PC-3 (cell line): ENCODE data around the gene RNF212B. TPM values are rescaled to one million over a fixed set of nuclear protein-coding genes. Genes with fewer than 3 reads are reported as not detected.
"Not testable (repeated sequence)": the region's sequence is repeated elsewhere in the genome, so short reads cannot be mapped to it uniquely, and the experiment has no call there.

ENCODE experiments used
- ATAC-seq: fragments of 200-7000 bp; cut with Tn5 transposase; 2 replicates; pipeline ENCODE4 v1.9.1; 2020; ENCODE audit warnings: mild to moderate bottlenecking, moderate library complexity
- BruUV-seq: library from RNA; stranded (reverse); fragments of 400-500 nt; replicated peaks from 2 replicates; lab custom pipeline; 2021; lab: Mats Ljungman, UMichigan
- CTCF ChIA-PET: fragments of 300-600 bp; sonication (Branson Sonifier 250); formaldehyde crosslinking; loops from one replicate; lab custom pipeline; 2022; ENCODE audit warnings: antibody characterized with exemption; lab: Charles Lee
- POLR2A ChIA-PET: fragments of 300-600 bp; sonication (Branson Sonifier 250); formaldehyde crosslinking; loops from one replicate; lab custom pipeline; 2022; ENCODE audit warnings: antibody characterized with exemption; ENCODE audit not compliant: unreplicated experiment; lab: Charles Lee
- DNase-seq: peaks from one replicate; pipeline ENCODE4 v3.0.0-alpha.2; 2015
- H2AFZ ChIP-seq: fragments of 300-600 bp; sonication (generic); 2 replicates; pipeline ENCODE4 v1.6.0; 2016; ENCODE audit warnings: antibody characterized with exemption, low read length
- H3F3A ChIP-seq: fragments of 300-600 bp; sonication (generic); one replicate; pipeline ENCODE4 v1.6.0; 2017; ENCODE audit warnings: antibody characterized with exemption, low read length, control low read depth, mild to moderate bottlenecking; ENCODE audit not compliant: unreplicated experiment
- H3K27ac ChIP-seq: fragments of 300-600 bp; sonication (generic); 2 replicates; pipeline ENCODE4 v1.5.1; 2016; ENCODE audit warnings: mild to moderate bottlenecking, low read length
- H3K27me3 ChIP-seq: fragments of 300-600 bp; sonication (generic); 2 replicates; pipeline ENCODE4 v1.6.1; 2016; ENCODE audit warnings: low read length, mixed read lengths
- H3K36me3 ChIP-seq: fragments of 300-600 bp; sonication (generic); 2 replicates; pipeline ENCODE4 v1.6.1; 2016; ENCODE audit warnings: low read depth, mixed run types, low read length, mixed read lengths
- H3K4me1 ChIP-seq: fragments of 300-600 bp; sonication (generic); 2 replicates; pipeline ENCODE4 v1.5.1; 2016; ENCODE audit warnings: low read length; ENCODE audit not compliant: insufficient read depth
- H3K4me2 ChIP-seq: fragments of 300-600 bp; sonication (generic); 2 replicates; pipeline ENCODE4 v1.6.0; 2016; ENCODE audit warnings: low read length
- H3K4me3 ChIP-seq: fragments of 300-600 bp; sonication (generic); 2 replicates; pipeline ENCODE4 v1.5.1; 2016; ENCODE audit warnings: mild to moderate bottlenecking, low read length, mixed read lengths
- H3K79me2 ChIP-seq: fragments of 300-600 bp; sonication (generic); 2 replicates; pipeline ENCODE4 v1.6.1; 2017; ENCODE audit warnings: low read length, mixed read lengths
- H3K9ac ChIP-seq: fragments of 300-600 bp; sonication (generic); 2 replicates; pipeline ENCODE4 v1.6.0; 2016; ENCODE audit warnings: mild to moderate bottlenecking, low read length
- H3K9me2 ChIP-seq: fragments of 300-600 bp; sonication (generic); replicated peaks from 2 replicates; pipeline ENCODE4 v1.6.1; 2016; ENCODE audit warnings: mixed run types, low read length, mixed read lengths
- H3K9me3 ChIP-seq: fragments of 300-600 bp; sonication (generic); 2 replicates; pipeline ENCODE4 v1.6.1; 2016; ENCODE audit warnings: low read length, mixed read lengths
- H4K20me1 ChIP-seq: fragments of 300-600 bp; sonication (generic); 2 replicates; pipeline ENCODE4 v1.6.1; 2016; ENCODE audit warnings: low read length, mixed read lengths
- EZH2 ChIP-seq: fragments of 300-600 bp; sonication (generic); IDR thresholded peaks from one replicate; pipeline ENCODE4 v1.6.1; 2017; ENCODE audit warnings: antibody characterized with exemption, mild to moderate bottlenecking, low read length; ENCODE audit not compliant: unreplicated experiment
- EZH2phosphoT487 ChIP-seq: fragments of 300-600 bp; sonication (generic); IDR thresholded peaks from 2 replicates; pipeline ENCODE4 v1.6.1; 2018; ENCODE audit warnings: mild to moderate bottlenecking, antibody characterized with exemption, low read length, borderline replicate concordance
- intact Hi-C: fragments of 100-400 bp; cut with micrococcal nuclease; formaldehyde crosslinking; loops from 2 replicates; pipeline ENCODE4 v1.9.0; 2023
- total RNA-seq: library from RNA; depleted of rRNA; stranded (reverse); fragments of >200 nt; gene quantifications from 2 replicates; pipeline ENCODE4 v1.2.3, GENCODE V29; 2014
- TF ChIP-seq, protein P1 (sequence below): fragments of 300-600 bp; sonication (generic); conservative IDR thresholded peaks from 2 replicates; pipeline ENCODE4 v1.5.1; 2017; ENCODE audit warnings: antibody characterized with exemption, low read depth, mild to moderate bottlenecking, low read length

Gene RNF212B
- total RNA-seq, 1 experiment from 2014 or later: not detected

DNA sequence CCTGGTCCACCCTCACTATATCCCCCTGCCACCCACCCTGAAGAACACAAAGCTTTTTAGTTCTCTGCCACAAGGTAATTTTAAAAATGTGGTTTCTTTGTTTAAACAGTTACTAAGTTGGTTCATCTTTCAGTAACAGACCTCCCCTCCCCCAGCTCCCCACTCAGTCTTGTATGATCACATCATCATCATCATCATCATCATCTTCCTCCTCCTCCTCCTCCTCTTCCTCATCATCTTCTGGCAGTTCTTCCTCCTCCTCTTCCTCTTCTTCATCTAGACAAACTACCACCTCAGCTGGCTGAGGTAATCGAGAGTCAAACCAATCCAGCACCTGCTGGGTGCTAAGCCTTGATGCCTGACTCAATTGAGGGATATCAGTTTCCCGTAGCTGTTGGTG is 37.7 kb downstream of the RNF212B start:
- Histone ChIP-seq H3K4me3 (no peak overlapping the region), H3K79me2 (no peaks in the 10 kb centered on the region), H2AFZ (no peak overlapping the region), H3K4me2 (no peak overlapping the region), H3K27me3 (no peaks in the 10 kb centered on the region), H3K27ac (no peak overlapping the region), H3K9me2 (no peaks in the 10 kb centered on the region), H3F3A (no peaks in the 10 kb centered on the region), H3K9ac (no peak overlapping the region), H4K20me1 (no peaks in the 10 kb centered on the region), H3K4me1 (no peaks in the 10 kb centered on the region), H3K9me3 (no peaks in the 10 kb centered on the region), H3K36me3 (no peaks in the 10 kb centered on the region)
- CTCF ChIA-PET: no interaction called here
- POLR2A ChIA-PET: no interaction called here
- no peak for TF ChIP-seq EZH2
- TF ChIP-seq EZH2phosphoT487: no peak
- TF ChIP-seq, protein P1, sequence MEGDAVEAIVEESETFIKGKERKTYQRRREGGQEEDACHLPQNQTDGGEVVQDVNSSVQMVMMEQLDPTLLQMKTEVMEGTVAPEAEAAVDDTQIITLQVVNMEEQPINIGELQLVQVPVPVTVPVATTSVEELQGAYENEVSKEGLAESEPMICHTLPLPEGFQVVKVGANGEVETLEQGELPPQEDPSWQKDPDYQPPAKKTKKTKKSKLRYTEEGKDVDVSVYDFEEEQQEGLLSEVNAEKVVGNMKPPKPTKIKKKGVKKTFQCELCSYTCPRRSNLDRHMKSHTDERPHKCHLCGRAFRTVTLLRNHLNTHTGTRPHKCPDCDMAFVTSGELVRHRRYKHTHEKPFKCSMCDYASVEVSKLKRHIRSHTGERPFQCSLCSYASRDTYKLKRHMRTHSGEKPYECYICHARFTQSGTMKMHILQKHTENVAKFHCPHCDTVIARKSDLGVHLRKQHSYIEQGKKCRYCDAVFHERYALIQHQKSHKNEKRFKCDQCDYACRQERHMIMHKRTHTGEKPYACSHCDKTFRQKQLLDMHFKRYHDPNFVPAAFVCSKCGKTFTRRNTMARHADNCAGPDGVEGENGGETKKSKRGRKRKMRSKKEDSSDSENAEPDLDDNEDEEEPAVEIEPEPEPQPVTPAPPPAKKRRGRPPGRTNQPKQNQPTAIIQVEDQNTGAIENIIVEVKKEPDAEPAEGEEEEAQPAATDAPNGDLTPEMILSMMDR: no peak
- ATAC-seq (no peak), DNase-seq (no peak)
- BruUV-seq: no TSS peak
- intact Hi-C loops: no loop called here

DNA sequence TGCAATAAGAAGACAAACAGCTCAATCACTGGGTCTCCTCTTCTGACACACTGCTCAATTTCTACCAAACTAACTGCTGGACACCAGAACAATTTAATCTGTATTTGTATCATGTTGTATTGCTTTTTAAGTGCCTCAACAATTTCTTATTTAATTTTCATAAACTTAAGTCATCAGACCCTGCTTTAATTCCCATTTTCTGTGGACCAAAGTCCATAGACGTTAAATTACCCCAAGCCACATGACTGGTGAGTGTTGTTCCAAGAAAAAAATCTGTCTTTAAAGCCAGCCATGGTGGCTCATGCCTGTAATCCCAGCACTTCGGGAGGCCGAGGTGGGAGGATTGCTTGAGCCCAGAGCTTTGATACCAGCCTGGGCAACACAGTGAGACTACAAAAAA is 39.5 kb downstream of the RNF212B start:
- TF ChIP-seq EZH2 (no peak), EZH2phosphoT487 (no peak)
- TF ChIP-seq, protein P1: no peak
- Histone ChIP-seq H3K27ac (no peak overlapping the region), H3K9ac (no peak overlapping the region), H3K9me3 (no peaks in the 10 kb centered on the region), H3K27me3 (no peaks in the 10 kb centered on the region), H3K36me3 (no peaks in the 10 kb centered on the region), H3K9me2 (no peaks in the 10 kb centered on the region), H3K4me2 (no peak overlapping the region), H3K4me3 (no peak overlapping the region), H2AFZ (no peak overlapping the region), H3K4me1 (no peaks in the 10 kb centered on the region), H3K79me2 (no peaks in the 10 kb centered on the region), H3F3A (no peaks in the 10 kb centered on the region), H4K20me1 (no peaks in the 10 kb centered on the region)
- BruUV-seq: no TSS peak
- intact Hi-C loops: no loop called here
- DNase-seq: no peak
- CTCF ChIA-PET: no interaction called here
- POLR2A ChIA-PET: no interaction called here
- no peak for ATAC-seq

DNA sequence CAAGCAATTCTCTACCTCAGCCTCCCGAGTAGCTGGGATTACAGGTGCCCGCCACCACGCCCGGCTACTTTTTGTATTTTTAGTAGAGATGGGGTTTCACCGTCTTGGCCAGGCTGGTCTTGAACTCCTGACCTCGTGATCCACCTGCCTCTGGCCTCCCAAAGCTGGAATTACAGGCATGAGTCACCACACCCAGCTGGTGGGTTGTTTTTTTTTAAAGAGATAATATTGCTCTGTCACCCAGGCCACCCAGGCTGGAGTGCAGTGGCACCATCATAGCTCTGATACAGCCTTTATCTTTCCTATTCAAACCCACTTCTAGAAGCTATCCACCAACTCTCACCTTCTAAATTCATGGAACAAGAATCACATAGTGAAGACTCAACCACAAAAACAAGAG is 40.2 kb downstream of the RNF212B start:
- H3K79me2 ChIP-seq, H3K9me2 ChIP-seq, H3K27me3 ChIP-seq, ATAC-seq, H3K4me3 ChIP-seq, H3K36me3 ChIP-seq, BruUV-seq, H3K27ac ChIP-seq, H4K20me1 ChIP-seq, H3K9ac ChIP-seq, H3F3A ChIP-seq, H3K4me2 ChIP-seq, CTCF ChIA-PET, H2AFZ ChIP-seq, POLR2A ChIA-PET, H3K9me3 ChIP-seq, H3K4me1 ChIP-seq, DNase-seq, intact Hi-C loops: not testable (repeated sequence)
